ENCODE results near the gene CTIF. TPM values are rescaled to one million over a fixed set of nuclear protein-coding genes. Genes with fewer than 3 reads are reported as not detected.

Gene CTIF
- total RNA-seq, 6 experiments from 2014 or later: 77.6 to 100 (median 79.2) TPM

GRCh38 chr18:48519431-48520100, 19.3 kb upstream of the CTIF start:
- TF ChIP-seq CTCF (IDR thresholded peaks at IDR 0.05): no peak
- Mint-ChIP-seq H3K4me1 (ENCODE audit: low read depth) (no peaks in the 10 kb centered on the region), H3K9me3 (no peaks in the 10 kb centered on the region), H3K36me3 (ENCODE audit: low read depth) (no peaks in the 10 kb centered on the region), H3K27me3 (ENCODE audit: insufficient read depth) (peaks cover 2% of the 10 kb centered on the region), H3K27ac (no peak overlapping the region), H3K4me3 (no peak overlapping the region)
- no peak for DNase-seq

- TF ChIP-seq CTCF (IDR thresholded peaks at IDR 0.05): no peak
- Mint-ChIP-seq H3K36me3 (ENCODE audit: low read depth) (no peaks in the 10 kb centered on the region), H3K4me1 (ENCODE audit: low read depth) (no peaks in the 10 kb centered on the region), H3K9me3 (no peaks in the 10 kb centered on the region), H3K4me3 (no peak overlapping the region), H3K27me3 (ENCODE audit: insufficient read depth) (peaks cover 2% of the 10 kb centered on the region), H3K27ac (no peak overlapping the region)
- DNase-seq: no peak
Measured at GRCh38 chr18:48521723-48522122, 17.1 kb upstream of the CTIF start.

GRCh38 chr18:48525671-48526070, 13.2 kb upstream of the CTIF start:
- H3K36me3 Mint-ChIP-seq (ENCODE audit: low read depth): no peaks in the 10 kb centered on the region
- no peak overlapping the region for H3K4me3 Mint-ChIP-seq
- no peaks in the 10 kb centered on the region for H3K9me3 Mint-ChIP-seq
- TF ChIP-seq CTCF (IDR thresholded peaks at IDR 0.05): no peak
- H3K4me1 Mint-ChIP-seq (ENCODE audit: low read depth): peaks cover 20% of the 10 kb centered on the region
- no peak for DNase-seq
- H3K27me3 Mint-ChIP-seq (ENCODE audit: insufficient read depth): peaks cover 2% of the 10 kb centered on the region
- H3K27ac Mint-ChIP-seq: no peak overlapping the region

- DNase-seq: no peak
- peaks cover 24% of the 10 kb centered on the region for H3K4me1 Mint-ChIP-seq (ENCODE audit: low read depth)
- H3K27ac Mint-ChIP-seq: no peak overlapping the region
- no peaks in the 10 kb centered on the region for H3K36me3 Mint-ChIP-seq (ENCODE audit: low read depth)
- no peak overlapping the region for H3K4me3 Mint-ChIP-seq
- no peaks in the 10 kb centered on the region for H3K9me3 Mint-ChIP-seq
- no peak for TF ChIP-seq CTCF (IDR thresholded peaks at IDR 0.05)
- H3K27me3 Mint-ChIP-seq (ENCODE audit: insufficient read depth): no peaks in the 10 kb centered on the region; the same call in 1 of the 2 replicates
Measured at GRCh38 chr18:48527461-48527860, 11.4 kb upstream of the CTIF start.

- no peaks in the 10 kb centered on the region; the same call in 1 of the 2 replicates for H3K27me3 Mint-ChIP-seq (ENCODE audit: insufficient read depth)
- H3K27ac Mint-ChIP-seq: no peak overlapping the region
- H3K9me3 Mint-ChIP-seq: no peaks in the 10 kb centered on the region
- no peak for TF ChIP-seq CTCF (IDR thresholded peaks at IDR 0.05)
- H3K4me1 Mint-ChIP-seq (ENCODE audit: low read depth): peaks cover 32% of the 10 kb centered on the region
- no peak for DNase-seq
- H3K36me3 Mint-ChIP-seq (ENCODE audit: low read depth): no peaks in the 10 kb centered on the region
- no peak overlapping the region for H3K4me3 Mint-ChIP-seq
Measured at GRCh38 chr18:48528861-48529260, 10.0 kb upstream of the CTIF start.
